GM23338 (cell line): ENCODE measurements around the gene PARP11.

Source experiments
- CREB1 ChIP-seq: fragments of 250-450 bp; sonication (Bioruptor Pico); IDR thresholded peaks from 2 replicates; pipeline ENCODE4 v1.5.0; 2020; ENCODE audit warnings: low read depth, mild to moderate bottlenecking, moderate library complexity
- EZH2 ChIP-seq: fragments of 200-600 bp; sonication (generic); IDR thresholded peaks from one replicate; pipeline ENCODE4 v1.8.0; 2017; ENCODE audit warnings: antibody characterized with exemption, mild to moderate bottlenecking, low read depth; ENCODE audit not compliant: unreplicated experiment
- EZH2phosphoT487 ChIP-seq: fragments of 200-600 bp; sonication (generic); IDR thresholded peaks from one replicate; pipeline ENCODE4 v1.8.1; 2018; ENCODE audit warnings: antibody characterized with exemption; ENCODE audit not compliant: unreplicated experiment
- JUNB ChIP-seq: IDR thresholded peaks from one replicate; pipeline ENCODE4 v1.6.1; 2016; ENCODE audit warnings: antibody characterized with exemption; ENCODE audit not compliant: unreplicated experiment
- POLR2AphosphoS5 ChIP-seq: IDR thresholded peaks from 2 replicates; pipeline ENCODE4 v1.6.1; 2016; ENCODE audit warnings: antibody characterized with exemption, low read depth
- ZNF114 ChIP-seq: fragments of 250-450 bp; sonication (Bioruptor Pico); IDR thresholded peaks from 2 replicates; pipeline ENCODE4 v1.5.0; 2020; ENCODE audit warnings: mild to moderate bottlenecking, moderate library complexity
- TF ChIP-seq, protein P1 (sequence below), 2 experiments: fragments of 200-600 bp in 1 of 2; sonication (generic) in 1 of 2; conservative IDR thresholded peaks; 2 replicates each; pipeline versions ENCODE4 v1.5.1 to v1.6.1; 2016 to 2017; ENCODE audit warnings: antibody characterized with exemption in 2 of 2, low read depth in 2 of 2, mild to moderate bottlenecking in 2 of 2, moderate library complexity in 1 of 2
- TF ChIP-seq, protein P2 (sequence below): IDR thresholded peaks from one replicate; pipeline ENCODE4 v1.6.1; 2018; ENCODE audit warnings: antibody characterized with exemption; ENCODE audit not compliant: unreplicated experiment

DNA sequence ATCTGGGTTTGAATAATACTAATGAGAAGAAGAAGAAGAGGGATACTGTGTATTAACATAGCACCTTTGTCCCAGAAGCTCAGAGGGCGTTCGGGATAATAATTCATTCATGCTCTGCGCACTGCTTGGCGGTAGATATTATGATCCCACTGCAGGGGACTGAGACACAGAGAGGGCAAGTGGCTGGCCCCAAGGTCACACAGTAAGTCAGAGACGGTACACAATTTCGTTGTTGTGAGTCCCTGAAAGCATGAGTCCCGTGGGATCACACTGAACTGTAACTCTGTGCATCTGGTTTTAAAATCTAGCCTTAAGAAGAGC is 47.9 kb upstream of the PARP11 start:
- TF ChIP-seq, protein P1, sequence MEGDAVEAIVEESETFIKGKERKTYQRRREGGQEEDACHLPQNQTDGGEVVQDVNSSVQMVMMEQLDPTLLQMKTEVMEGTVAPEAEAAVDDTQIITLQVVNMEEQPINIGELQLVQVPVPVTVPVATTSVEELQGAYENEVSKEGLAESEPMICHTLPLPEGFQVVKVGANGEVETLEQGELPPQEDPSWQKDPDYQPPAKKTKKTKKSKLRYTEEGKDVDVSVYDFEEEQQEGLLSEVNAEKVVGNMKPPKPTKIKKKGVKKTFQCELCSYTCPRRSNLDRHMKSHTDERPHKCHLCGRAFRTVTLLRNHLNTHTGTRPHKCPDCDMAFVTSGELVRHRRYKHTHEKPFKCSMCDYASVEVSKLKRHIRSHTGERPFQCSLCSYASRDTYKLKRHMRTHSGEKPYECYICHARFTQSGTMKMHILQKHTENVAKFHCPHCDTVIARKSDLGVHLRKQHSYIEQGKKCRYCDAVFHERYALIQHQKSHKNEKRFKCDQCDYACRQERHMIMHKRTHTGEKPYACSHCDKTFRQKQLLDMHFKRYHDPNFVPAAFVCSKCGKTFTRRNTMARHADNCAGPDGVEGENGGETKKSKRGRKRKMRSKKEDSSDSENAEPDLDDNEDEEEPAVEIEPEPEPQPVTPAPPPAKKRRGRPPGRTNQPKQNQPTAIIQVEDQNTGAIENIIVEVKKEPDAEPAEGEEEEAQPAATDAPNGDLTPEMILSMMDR (conservative IDR thresholded peaks at IDR 0.05; ENCODE audit: low read depth in 2 of 2): no peak
- TF ChIP-seq EZH2phosphoT487 (no peak), EZH2 (no peak), CREB1 (CRISPR knock-in tag) (no peak), ZNF114 (CRISPR knock-in tag) (no peak), POLR2AphosphoS5 (no peak), JUNB (no peak)
- TF ChIP-seq, protein P2, sequence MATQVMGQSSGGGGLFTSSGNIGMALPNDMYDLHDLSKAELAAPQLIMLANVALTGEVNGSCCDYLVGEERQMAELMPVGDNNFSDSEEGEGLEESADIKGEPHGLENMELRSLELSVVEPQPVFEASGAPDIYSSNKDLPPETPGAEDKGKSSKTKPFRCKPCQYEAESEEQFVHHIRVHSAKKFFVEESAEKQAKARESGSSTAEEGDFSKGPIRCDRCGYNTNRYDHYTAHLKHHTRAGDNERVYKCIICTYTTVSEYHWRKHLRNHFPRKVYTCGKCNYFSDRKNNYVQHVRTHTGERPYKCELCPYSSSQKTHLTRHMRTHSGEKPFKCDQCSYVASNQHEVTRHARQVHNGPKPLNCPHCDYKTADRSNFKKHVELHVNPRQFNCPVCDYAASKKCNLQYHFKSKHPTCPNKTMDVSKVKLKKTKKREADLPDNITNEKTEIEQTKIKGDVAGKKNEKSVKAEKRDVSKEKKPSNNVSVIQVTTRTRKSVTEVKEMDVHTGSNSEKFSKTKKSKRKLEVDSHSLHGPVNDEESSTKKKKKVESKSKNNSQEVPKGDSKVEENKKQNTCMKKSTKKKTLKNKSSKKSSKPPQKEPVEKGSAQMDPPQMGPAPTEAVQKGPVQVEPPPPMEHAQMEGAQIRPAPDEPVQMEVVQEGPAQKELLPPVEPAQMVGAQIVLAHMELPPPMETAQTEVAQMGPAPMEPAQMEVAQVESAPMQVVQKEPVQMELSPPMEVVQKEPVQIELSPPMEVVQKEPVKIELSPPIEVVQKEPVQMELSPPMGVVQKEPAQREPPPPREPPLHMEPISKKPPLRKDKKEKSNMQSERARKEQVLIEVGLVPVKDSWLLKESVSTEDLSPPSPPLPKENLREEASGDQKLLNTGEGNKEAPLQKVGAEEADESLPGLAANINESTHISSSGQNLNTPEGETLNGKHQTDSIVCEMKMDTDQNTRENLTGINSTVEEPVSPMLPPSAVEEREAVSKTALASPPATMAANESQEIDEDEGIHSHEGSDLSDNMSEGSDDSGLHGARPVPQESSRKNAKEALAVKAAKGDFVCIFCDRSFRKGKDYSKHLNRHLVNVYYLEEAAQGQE: no peak
